Stimulated activated CD4-positive, alpha-beta T cell treated with anti-CD3 and anti-CD28 coated beads, Interleukin-12 subunit alpha, Interleukin-12 subunit beta, amount 100 ng/mL, for 4 hours (primary cell): ENCODE results near the gene C12orf43.

ENCODE experiments used
- DNase-seq: peaks from one replicate; pipeline ENCODE4 v3.0.0-alpha.2; 2020

Gene C12orf43

DNA sequence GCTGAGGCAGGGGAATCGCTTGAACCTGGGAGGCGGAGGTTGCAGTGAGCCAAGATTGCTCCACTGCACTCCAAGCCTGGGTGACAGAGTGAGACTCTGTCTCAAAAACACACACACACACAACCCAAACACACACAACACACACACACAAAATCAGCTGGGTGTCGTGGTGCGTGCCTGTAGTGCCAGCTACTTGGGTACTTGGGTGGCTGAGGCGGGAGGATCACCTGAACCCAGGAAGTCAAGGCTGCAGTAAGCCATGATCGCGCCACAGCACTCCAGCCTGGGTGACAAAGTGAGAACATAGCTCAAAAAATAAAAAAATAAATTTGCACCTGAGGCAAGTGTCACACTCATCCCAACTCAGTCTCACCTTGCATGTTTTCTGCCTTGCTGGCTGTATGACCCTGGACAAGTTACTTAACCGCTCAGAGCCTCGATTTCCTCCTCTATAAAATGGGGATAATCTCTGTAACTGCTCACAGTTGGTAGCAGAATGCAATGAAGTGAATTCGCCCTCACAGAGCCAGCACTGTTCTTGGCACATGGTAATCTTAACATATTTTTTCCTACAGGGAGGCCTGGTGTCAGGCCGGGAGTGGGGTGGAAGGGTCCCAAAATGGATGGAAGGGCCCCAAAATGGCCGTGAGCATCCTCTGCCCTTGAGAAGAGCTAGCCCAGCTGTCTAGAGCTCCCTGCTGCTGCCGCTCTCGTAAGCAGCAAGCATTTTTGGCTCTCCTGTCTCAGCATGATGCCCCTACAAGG is 38.6 kb downstream of the C12orf43 start:
- no peak for DNase-seq

DNA sequence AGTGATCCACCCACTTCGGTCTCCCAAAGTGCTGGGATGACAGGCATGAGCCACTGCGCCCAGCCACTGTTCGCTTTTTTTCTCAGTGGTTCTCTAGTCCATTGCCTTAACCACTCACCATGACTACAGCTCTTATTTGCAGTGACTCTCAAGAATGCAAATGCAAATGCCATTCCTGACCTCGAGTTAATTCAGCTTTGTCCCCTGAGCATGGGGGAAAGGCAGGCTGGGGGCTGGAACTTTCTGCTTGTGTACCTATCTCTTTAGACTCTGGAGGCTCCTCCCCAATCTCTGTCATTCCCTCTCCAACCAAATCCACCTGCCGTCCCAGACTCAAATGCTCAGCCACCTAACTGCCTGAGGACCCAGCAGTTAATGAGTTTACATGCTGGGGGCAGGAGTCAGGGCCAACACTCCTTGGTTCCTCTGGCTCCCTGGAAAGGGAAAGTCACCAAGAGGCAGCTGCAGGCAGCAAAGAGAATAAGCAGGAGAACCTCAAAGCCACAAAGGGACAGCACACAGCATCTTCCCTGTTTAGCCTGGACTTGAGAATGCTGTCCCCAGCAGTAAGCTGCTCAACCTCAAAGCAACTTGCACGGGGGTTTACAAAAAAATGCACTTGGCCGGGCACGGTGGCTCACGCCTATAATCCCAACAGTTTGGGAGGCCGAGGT is 43.3 kb downstream of the C12orf43 start:
- no peak for DNase-seq

DNA sequence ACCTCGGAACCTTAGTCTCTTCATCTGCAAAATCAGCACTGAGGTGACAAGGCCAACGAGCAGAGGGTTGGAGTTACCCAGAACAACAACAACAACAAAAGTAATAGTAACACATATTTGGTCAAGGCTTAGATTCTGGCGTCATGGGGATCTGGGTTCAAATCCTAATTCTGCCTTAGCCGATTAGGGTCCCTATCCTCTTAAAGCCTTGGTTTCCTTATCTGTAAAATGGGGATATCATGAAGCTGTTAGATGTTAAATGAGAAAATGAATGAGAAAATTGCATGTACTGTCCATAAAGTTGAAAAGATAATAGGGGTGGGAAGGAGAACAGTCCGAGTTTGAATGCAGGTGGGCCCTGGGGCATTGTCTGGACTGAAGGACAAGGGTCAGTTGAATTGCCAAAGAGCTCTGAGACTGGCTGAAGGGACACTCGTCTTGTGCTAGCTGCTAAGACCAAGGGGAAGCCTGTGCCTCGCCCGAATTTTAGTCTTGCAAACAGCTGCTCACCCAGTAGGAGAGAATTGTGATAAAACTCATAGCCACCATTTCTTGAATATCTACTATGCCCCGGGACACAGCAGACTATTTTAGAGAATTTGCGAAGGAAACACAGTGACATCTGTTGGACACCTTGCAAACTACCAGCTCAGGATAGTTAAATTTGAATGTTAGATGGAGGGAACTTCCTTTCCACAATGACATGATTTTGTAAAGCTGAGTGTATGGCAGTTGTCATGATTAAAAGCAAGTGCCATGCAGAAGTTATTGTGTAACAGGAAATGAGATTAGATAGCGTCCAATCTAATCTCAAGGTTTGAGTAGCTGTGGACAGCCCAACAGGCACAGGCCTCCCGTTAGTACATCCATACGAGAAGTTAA is 44.7 kb downstream of the C12orf43 start:
- no peak for DNase-seq

- DNase-seq, result no peak
Observed at GRCh38 chr12:120970310-120970709, 46.0 kb downstream of the C12orf43 start.

DNA sequence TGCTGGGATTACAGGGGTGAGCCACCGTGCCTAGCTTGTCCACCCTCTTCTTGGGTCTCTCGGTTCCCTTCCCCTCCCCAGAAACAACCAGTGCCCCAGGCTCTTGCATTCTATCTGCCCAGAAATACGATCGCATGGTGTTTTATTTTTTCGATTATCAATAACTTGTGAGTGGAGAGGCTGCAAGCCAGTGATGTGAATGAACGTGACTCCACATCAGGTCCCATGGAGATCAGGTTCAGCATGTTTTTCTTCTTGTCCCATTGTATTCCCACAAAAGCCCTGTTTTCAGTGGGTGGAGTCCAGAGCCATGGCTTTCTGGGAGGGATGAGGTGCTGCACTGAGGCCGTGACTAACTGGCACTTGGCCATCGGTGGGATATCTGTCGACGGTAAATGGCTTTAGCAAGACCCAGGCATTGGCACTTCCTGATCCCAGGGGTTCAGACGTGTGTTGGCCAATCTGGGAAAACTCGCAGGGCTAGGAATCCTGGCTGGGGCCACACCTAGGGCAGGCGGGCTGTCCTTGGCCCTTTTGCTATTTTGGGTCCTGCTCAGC is 50.7 kb downstream of the C12orf43 start:
- no peak for DNase-seq

GRCh38 chr12:120964298-120964697 is 52.0 kb downstream of the C12orf43 start:
- no peak for DNase-seq

GRCh38 chr12:120962532-120963020 is 53.7 kb downstream of the C12orf43 start:
- DNase-seq, result no peak

DNA sequence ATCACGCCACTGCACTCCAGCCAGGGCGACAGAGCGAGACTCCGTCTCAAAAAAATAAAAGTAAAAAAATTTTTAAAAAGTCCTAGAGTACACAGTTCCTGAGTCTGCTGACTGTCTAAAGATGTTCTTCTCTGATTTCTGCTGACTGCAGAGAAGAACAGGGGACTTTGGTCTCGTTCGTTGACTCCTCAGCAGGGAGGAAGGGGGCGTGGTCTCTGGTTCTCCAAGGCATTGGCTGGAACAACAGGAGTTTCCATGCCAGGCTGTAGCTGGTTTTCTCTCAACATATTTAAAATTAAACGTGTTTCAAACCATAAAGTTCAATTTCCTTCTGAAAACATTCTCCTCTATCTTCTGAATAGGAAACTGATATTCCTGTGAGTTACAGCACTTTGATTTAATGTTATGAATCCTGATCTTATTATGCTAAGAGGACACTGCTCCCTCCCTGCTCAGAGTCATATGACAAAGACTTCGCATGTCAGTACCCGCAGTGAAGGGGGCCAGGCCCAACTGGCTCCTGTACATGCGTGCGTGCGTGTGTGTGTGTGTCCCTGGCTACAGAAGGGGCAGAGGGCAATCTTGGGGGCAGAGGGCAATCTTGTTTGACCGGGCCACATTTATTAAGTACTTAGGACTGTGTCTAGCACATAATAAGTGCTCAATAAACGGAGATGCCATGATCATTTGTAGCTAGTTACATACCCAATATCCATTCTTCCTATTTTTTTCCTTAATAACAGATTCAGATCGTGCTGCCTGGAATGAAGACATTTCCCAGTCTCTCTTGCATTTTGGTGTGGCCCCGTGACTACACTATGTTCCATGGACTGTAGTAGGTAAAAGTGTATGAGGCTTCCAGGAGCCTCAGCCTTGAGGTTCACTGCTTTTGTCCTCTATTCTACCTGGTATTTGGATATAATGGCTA is 54.4 kb downstream of the C12orf43 start:
- DNase-seq, result no peak

DNA sequence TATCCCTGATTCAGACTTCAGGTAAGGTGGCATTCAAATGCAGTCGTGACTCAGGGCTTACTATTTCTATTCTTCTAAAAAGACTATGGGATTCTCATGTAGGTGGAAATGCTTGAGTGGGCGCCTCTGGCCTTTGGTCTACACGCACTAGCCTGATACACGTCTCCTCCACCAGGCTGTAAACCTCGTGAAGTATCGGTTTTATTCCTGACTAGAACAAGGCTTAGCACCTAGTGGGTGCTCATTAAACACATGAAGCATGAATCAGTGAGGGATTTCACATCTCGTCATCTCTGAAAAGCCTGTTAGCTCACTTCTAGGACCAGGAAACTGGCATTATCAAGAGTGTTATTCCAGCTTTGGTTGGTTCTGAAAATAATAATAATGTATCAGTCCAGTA is 55.6 kb downstream of the C12orf43 start:
- DNase-seq, result no peak

DNA sequence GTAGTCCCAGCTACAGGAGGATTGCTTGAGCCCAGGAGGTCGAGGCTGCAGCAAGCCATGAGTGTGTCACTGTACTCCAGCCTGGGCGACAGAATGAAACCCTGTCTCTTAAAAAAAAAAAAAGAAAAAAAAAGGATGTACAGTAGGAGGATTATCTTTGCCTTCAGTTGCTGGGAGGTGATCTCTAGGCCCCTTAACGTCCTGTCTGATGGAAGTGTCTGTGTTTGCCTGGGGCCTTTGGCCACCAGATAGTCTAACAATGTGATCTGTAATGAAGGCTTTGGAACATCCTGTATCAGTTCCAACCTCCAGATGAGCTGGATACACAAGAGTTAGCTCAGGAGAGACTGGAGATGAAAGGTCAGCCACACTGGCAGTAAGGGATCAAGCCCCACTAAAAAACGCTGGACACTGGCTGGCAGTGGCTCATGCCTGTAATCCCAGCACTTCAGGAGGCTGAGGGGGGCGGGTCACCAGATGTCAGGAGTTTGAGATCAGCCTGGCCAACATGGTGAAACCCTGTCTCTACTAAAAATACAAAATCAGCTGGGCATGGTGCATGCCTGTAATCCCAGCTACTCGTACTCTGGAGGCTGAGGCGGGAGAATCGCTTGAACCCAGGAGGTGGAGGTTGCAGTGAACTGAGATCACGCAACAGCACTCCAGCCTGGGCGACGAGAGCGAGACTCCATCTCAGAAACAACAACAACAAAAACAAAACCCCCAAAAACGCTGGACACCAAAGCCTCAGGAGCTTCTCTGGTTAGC is 57.0 kb downstream of the C12orf43 start:
- no peak for DNase-seq

DNA sequence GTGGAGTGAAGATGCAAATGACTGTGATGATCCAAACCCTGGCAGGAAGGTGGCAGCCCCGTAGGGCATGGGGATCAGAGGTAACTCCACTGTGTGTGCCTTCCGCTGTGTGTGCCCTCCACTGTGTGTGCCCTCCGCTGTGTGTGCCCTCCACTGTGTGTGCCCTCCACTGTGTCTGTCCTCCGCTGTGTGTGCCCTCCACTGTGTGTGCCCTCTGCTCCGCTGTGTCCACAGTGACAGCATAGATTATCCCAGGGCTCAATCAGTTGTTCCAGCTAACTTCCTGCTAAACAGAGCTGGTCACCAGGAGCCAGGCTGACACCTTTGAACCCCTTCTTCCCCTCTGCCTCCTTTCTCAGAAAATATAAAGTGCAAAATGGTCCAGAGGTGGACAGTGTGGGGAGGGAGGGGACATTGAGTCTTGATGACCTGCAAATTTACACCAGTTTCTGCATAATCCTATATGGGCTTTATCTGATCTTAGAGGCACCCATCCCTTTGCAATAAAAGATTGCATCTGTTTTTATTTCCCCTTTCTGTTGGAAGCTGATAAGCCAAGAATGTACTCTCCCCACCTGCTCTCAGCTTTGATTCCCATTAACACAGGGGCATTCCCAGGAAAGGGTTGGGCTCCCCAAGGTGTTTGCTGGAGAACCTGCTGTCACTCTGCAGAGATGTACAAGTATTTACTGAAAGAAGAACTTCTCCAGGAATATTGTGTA is 59.5 kb downstream of the C12orf43 start:
- DNase-seq, result no peak

DNA sequence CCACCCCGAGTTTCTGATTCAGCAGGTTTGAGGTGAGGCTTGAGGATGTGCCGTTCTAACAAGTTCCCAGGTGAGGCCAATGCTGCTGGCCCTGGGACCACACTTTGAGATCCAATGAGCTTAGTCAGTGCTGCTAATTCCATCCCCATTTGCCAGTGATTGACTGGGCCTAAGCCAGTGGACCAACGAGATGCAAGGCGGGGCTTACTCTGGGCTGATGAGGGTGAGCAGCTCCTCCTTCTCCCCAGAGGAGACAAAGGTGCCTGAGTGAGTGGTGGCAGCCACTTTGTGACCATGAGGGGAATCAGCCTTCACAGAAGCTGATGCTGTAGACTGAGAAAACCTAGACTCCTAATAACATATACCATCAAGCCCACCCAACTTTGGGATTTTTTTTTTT is 61.1 kb downstream of the C12orf43 start:
- DNase-seq, result no peak

DNA sequence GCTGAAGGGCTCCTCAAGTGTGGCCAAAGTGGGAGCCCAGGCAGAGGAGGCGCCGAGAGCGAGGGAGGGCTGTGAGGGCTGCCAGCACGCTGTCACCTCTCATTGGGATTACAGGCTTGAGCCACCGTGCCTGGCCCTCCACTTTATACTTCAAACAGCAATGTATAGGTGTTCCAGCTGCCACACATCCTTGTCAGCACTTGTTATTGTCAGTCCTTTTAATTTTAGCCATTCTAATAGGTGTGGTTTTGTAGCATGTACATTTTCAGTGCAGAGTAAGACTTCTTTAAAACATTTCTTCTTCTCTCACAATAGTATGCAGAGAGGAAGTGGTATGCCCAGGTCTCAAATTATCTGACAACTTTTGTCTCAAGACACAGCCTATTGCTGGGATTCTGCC is 65.5 kb downstream of the C12orf43 start:
- DNase-seq, result no peak
